GM19397 (cell line): ENCODE measurements around the gene RPL22.

Experiments
- ATAC-seq: cut with Tn5 transposase; IDR thresholded peaks from one replicate; pipeline ENCODE4 v1.9.1; 2021; ENCODE audit warnings: mild to moderate bottlenecking, moderate library complexity; ENCODE audit not compliant: unreplicated experiment

The RPL22 gene

GRCh38 chr1:6199298-6200187, at the start of gene RPL22:
TSS of gene RPL22 (minus strand) at chr1:6199595. CDS start at chr1:6199573, 22 bp downstream.
- peak; percentile 91 for ATAC-seq

DNA sequence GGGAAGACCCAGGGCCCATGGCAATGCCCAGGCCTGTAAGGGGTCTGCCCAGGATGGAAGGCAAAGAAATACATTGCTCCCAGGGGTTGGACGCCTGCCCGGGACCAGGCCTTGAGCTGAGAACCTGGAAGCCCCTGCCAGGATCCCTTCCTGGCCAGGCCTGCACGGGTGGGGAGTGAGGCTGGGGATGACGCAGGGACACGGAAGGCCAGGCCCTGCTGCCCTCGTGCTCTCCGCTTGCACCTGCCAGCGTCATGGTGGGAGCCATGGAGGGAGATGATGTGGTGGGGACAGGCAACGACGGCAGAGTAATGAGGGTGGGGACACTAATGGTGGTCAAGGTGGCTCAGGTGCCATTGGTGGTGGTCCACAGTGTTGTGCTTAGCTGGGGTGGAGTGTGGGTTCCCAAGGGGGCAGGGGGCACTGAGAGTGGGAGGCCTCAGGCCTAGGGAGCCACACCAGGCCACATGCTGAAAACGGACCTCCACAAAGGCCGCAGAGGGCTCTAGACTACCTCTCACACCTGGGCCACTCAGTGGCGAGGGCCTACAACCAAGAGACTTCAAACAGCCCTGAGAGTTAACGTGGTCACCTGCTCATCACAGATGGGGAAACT, 48.9 kb upstream of the RPL22 start:
- ATAC-seq: no peak

DNA sequence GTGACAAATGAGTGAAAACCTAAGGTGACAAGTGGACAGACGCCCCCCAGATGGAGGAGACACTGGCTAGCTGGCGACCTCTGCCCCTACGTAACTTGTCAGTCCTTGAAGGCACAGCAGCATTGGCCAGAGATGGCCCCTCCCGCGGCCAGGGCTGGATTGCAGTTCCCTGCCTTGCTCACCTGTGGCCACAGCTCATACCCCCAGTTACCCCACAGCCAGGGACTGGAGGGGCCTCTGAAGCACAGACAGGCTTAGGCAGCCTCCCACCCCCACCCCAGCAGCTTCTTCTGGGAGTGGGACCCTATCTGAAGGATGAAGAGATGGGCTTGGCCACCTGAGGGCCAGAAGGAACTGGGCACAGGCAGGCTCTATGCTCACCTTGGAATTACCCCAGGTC, 48.3 kb upstream of the RPL22 start:
- no peak for ATAC-seq

DNA sequence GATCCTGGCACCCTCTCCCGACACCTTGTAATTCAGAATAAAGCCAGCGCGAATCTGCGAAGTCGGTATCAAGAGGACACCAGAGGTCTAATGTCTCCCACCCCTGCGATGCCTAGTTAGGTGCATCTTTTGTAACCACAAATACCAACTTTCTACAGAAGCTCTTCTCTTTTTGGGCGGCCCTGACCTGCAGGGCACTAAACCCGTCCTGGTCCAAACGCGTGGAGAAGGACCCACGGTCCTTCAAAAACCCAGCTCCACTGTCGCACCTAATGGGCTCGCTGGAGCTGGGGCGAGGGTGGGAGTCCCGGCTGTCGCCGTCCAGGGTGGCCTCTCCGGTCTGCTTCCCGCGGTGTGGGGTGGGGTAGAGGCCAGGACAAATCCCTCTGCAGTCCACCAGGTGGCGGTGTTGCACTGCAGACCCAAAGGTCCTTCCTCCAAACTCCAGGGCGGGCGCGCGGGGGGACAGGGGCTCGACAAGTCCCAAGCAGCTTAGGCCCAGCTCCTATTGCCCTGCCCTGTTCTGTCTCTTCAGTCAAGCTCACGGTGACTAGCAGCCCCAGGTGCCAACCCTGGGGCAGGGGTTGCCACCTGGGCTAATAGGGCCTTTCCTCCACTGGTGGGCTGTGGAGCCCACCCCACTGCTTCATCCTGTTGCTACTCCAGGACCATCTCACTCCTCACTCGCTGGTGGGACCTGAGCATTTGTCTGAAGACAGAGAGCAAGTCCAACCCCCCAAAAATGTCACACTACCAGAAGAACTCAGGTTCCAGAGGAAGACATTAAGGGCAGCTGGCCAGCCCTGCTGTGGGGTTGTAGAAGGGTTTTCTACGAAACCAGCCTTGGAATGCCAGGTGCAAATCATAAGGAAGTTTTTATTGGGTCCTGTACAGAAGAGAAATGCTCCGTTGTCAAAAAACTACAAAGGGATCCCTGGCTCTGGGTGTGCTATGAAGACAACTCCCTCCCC, 47.4 kb upstream of the RPL22 start:
- ATAC-seq: no peak

DNA sequence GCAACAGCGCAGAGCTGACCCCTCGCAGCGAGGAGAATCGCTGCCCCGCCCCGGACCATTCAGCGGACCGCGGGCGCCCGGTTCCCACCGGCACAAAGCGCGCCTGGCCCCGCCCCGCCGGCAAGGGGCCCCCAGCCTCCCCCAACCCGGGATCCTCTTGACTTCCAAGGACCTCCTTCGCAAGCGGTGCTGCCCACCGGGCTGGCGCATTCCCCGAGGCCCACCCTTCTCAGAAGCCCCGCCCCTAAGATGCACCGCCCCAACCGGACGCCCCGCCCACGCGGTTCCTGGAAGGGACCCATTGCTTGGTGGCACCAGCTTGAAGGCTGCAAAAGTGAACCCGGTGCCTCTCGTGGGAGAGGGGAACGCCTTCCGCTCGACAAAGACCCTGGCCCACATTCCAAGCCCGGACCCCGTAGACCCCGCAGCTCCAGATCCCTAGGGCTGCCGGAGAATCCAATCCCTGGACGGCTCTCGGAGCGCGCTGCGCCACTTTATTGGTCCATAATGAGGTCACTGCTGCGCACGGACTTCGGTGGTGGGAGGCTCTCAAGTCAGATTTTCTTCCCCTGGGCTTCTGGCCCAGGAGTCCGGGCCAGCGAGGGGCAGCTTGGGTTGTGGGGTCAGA, 46.6 kb upstream of the RPL22 start:
- no peak for ATAC-seq

DNA sequence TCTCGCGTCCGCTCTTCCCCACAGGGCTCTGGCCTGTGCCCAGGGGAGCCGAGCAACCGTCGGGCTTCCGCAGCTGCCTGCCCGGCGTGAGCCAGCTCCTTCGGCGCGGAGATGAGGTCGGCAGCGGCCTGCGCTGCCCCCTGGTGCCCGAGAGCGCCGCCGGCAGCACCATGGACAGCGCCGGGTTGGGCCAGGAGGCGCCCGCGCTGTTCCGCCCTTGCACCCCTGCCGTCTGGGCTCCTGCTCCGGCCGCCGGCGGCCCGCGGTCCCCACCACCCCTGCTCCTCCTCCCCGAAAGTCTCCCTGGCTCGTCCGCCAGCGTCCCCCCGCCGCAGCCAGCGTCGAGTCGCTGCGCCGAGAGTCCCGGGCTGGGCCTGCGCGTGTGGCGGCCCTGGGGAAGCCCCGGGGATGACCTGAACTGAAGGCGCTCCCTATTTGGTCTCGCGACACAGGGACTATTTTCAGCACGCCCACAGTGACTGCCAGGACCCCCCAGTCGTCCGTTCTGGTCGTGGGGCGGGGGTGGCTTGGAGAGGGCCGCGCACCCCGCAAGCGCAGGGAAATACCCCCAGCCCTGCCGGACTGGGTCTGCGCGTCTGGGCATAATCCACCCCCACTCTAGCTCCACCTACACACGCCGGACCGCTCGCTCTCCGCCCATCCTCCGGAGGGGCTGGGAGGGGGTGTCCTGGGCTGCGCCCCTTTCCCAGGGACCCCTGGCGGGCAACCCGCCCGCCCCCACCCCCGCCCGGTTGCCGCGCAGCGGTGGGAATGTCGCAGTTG, 45.9 kb upstream of the RPL22 start:
- ATAC-seq: peak; percentile 53

- ATAC-seq: no peak
Measured at GRCh38 chr1:6244401-6245049, 45.1 kb upstream of the RPL22 start.

DNA sequence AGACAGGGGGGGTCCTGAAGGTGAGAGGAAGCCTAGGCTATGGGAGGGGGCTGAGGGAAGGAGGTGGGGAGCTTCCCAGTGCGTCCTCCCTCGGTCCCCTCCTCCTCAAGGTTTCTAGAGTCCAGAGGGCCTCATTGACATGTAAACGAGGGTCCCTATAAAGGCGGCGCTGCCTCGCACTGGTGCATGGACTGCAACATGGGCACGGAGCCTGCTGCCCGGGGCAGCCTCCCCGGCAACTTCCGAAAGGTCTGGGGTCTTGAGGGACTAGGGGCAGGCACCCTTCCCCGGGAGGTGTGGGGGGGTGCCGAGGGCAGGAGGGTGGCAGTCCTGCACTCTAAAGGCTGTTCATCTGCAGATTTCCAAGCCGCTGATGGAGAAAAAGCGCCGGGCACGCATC, 44.6 kb upstream of the RPL22 start, which contains the start of gene HES3:
TSS of gene HES3 (plus strand) at position 187 of the 400 bp plus-strand sequence. CDS start at position 374, 187 bp downstream.
- ATAC-seq: no peak

- ATAC-seq: no peak
Measured at GRCh38 chr1:6243053-6243834, 43.8 kb upstream of the RPL22 start.

GRCh38 chr1:6241887-6242740, 42.7 kb upstream of the RPL22 start:
- ATAC-seq: no peak

DNA sequence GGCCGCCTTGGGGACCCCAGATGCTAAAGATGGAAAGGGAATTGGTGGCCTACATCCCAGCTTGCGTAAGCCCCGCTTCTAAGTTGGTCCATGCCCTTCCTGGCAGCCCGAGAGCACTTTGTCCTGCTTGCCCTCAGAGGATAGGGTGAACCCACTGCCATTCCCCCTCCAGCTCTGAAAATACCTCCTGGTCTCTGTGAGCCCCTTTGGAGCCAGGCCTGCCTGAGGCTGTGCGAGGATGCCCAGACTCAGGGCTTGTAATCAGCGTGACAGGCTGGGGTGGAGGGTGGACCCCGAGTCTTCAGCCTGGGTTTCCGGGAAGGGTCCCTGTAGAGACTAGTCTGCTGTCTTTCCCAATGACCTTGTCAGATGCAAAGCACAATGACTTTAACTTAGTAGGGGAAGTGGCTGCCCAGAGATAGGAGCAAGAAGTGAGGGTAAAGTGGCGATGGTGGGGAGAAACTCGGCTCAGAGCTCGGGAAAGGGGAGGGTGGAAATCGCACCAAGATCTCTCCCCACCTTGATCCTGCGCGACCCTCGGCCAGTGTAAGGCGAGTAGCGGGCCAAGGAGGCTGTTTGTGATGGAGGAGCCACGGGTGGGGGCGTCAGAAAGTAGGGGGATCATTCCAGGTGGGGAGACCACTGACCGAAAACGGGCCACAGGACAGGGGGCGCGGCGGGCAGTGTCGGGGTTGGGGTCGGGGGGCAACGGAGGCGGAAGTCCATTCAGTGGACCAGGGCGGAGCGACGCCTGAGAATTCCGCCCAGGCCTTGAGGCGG, 41.9 kb upstream of the RPL22 start:
- ATAC-seq: no peak

DNA sequence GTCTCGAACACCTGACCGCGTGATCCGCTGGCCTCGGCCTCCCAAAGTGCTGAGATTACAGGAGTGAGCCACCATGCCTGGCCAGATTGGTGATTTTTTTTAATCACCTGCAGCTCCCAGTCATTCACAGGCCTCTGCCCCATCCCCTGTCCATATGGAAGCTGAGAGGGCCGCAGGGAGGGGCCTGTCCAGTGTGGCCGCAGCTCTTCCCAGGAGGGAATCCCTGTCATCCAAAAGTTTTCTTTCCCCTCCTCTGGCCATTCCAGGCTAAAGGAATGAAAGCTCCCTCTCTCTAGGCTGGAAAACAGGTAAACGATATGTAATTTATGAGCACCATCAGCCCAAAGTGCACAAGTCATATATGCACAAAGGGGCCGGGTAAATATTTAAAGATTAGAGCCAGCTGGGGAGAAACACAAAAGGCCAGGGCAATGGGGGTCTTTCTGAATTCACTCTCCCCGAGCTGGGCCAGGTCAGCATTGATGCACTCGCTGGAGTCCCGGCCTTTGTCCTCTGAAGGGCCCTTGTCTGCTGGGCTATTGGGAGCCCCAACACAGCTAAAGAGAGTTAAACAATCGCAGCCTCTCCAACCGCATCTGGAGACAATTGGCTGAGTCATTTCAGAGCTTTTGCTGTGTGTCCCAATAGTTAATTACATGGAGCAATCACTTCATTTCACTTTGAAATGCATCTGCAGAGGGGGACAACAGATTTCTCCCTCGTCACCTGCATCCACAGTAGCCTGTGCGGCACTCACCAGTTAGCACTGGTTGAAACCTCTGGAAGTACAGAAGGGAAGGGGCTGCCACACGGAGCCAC, 40.8 kb upstream of the RPL22 start:
- ATAC-seq: no peak

DNA sequence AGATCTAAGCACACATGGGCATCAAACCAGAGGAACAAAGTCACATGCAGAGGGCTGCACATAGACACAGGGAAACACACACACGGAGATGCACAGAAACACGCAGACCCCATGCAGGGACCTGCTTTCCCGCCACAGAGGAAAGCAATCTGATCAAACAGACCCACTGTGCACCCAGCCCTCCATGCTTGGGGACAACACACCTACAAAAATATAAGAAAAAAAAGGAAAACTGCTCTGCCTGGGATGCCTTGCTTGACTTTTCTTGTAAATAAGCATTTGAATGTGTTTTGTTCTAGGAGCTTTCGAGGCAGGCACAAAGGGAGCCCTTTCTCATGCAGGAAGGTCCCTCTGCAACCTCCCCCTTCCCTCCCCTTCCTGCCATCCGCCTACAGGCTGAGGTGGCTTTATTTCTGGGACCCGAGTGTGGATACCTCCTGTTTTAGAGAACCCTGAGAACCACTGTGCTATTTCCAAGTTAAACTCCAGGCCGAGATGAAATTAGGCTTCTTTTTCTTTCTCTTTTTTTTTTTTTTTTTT, 39.9 kb upstream of the RPL22 start:
- ATAC-seq: no peak

DNA sequence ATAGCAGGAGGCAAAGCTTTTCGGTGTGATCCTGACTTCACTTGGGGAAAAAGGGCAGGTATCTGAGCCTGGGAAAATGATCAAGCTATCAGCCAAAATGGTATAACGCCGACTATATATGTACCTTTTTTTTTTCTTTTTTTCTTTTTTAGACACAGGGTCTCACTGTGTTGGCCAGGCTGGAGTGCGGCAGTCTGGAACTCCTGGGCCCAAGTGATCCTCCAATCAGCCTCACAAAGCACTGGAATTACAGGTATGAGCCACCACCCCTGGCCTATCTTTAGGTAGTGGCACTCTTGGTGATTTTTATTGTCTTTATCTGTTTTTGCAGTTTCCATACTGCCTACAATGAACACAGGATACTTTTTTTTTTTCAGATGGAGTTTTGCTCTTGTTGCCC, 37.7 kb upstream of the RPL22 start:
- no peak for ATAC-seq

DNA sequence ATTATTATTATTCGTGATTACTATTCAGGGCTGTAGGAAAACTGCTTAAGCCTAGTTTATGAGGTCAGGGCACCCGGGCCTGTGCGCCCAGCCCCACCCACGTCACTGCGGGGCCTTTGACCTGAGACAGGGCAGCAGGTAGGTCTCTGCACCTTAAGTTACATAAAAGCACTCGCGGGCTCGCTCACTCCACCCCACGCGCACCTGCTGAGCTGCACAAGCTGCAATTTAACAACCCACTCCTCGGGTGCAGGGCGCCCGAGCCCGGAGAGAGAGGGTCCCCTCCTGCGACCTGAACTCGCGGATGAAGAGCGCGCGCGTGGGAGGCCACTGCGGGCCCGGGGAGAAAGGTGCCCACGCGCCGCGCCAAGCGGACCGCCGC, 35.9 kb upstream of the RPL22 start:
- peak; percentile 19 for ATAC-seq
